GM12878 (cell line): ENCODE data around the gene IGFBP1. TPM values are rescaled to one million over a fixed set of nuclear protein-coding genes. Genes with fewer than 3 reads are reported as not detected.

Source experiments
- ATAC-seq: fragments of 200-7000 bp; cut with Tn5 transposase; 3 replicates; pipeline ENCODE4 v1.9.1; 2020; ENCODE audit warnings: mild to moderate bottlenecking, moderate library complexity
- BruUV-seq: library from RNA; stranded (reverse); fragments of 400-500 nt; replicated peaks from 2 replicates; lab custom pipeline; 2021; lab: Mats Ljungman, UMichigan
- CTCF ChIA-PET: fragments of 300-600 bp; sonication (Branson Sonifier 250); formaldehyde crosslinking; extraction: SDS; loops from one replicate; lab custom pipeline; 2021; ENCODE audit warnings: inconsistent platforms; lab: Yijun Ruan, JAX
- POLR2A ChIA-PET: fragments of 350-600 bp; formaldehyde crosslinking; extraction: SDS; loops from one replicate; lab custom pipeline; 2021; ENCODE audit warnings: inconsistent platforms; lab: Charles Lee
- RAD21 ChIA-PET: fragments of 300-600 bp; sonication (Branson Sonifier 250); formaldehyde crosslinking; loops from one replicate; lab custom pipeline; 2023; ENCODE audit warnings: antibody characterized with exemption; ENCODE audit not compliant: unreplicated experiment; lab: Charles Lee
- SMC1A ChIA-PET: fragments of 300-600 bp; sonication (Branson Sonifier 250); formaldehyde crosslinking; loops from one replicate; lab custom pipeline; 2023; ENCODE audit not compliant: unreplicated experiment, uncharacterized antibody; lab: Charles Lee
- DNase-seq: peaks from one replicate; pipeline ENCODE4 v3.0.0-alpha.2; 2011; ENCODE audit warnings: low read depth, low spot score
- FAIRE-seq: peaks from 3 replicates; lab custom pipeline; 2011; peaks lifted over from hg19 to GRCh38; lab: Jason Lieb, UNC
- H2AFZ ChIP-seq: 2 replicates; pipeline ENCODE4 v1.6.0; 2011; ENCODE audit warnings: low read depth, low read length, control low read depth; ENCODE audit not compliant: control insufficient read depth
- H3K27ac ChIP-seq: 2 replicates; pipeline ENCODE4 v1.5.1; 2011; ENCODE audit warnings: control low read depth; ENCODE audit not compliant: control insufficient read depth, insufficient read depth
- H3K27me3 ChIP-seq, 2 experiments: replicated peaks in 1 of 2; 2 replicates each; pipeline versions ENCODE4 v1.6.0 to v1.6.1; 2011; ENCODE audit warnings: low read length in 1 of 2; ENCODE audit not compliant: control insufficient read depth in 2 of 2, insufficient read depth in 2 of 2
- H3K36me3 ChIP-seq, 2 experiments: 2 replicates each; pipeline ENCODE4 v1.5.1; 2011; ENCODE audit warnings: low read length in 1 of 2; ENCODE audit not compliant: control insufficient read depth in 2 of 2, insufficient read depth in 2 of 2
- H3K4me1 ChIP-seq: 2 replicates; pipeline ENCODE4 v1.6.1; 2011; ENCODE audit warnings: mild to moderate bottlenecking, low read length, moderate library complexity, mixed read lengths; ENCODE audit not compliant: control insufficient read depth, insufficient read depth
- H3K4me2 ChIP-seq: 2 replicates; pipeline ENCODE4 v1.6.0; 2011; ENCODE audit warnings: control low read depth; ENCODE audit not compliant: control insufficient read depth, insufficient read depth
- H3K4me3 ChIP-seq: fragments of 200-600 bp; sonication (generic); 2 replicates; pipeline ENCODE4 v1.5.1; 2016
- H3K79me2 ChIP-seq: 2 replicates; pipeline ENCODE4 v1.6.0; 2011; ENCODE audit warnings: low read length; ENCODE audit not compliant: control insufficient read depth, insufficient read depth
- H3K9ac ChIP-seq: 2 replicates; pipeline ENCODE4 v1.8.0; 2011; ENCODE audit warnings: low read length, control low read depth, mixed read lengths; ENCODE audit not compliant: control insufficient read depth, insufficient read depth
- H3K9me3 ChIP-seq: replicated peaks from 3 replicates; pipeline ENCODE4 v1.5.1; 2011; ENCODE audit warnings: mild to moderate bottlenecking, low read length; ENCODE audit not compliant: control insufficient read depth, insufficient read depth
- H4K20me1 ChIP-seq: 2 replicates; pipeline ENCODE4 v1.6.0; 2011; ENCODE audit not compliant: control insufficient read depth, insufficient read depth
- ASH2L ChIP-seq: fragments of 300-600, 200-600 bp; sonication (generic); IDR thresholded peaks from 2 replicates; pipeline ENCODE4 v1.6.1; 2017; ENCODE audit warnings: low read depth, mild to moderate bottlenecking, borderline replicate concordance
- BACH1 ChIP-seq: fragments of 450-650 bp; IDR thresholded peaks from 2 replicates; pipeline ENCODE4 v1.6.1; 2017; ENCODE audit warnings: mild to moderate bottlenecking, borderline replicate concordance
- BHLHE40 ChIP-seq, 2 experiments: fragments of 450-650 bp in 1 of 2; IDR thresholded peaks; 2 replicates each; pipeline ENCODE4 v1.6.1; 2011 to 2017; ENCODE audit warnings: low read depth in 2 of 2, borderline replicate concordance in 1 of 2, improper control_type of control experiment in 1 of 2, low read length in 1 of 2, mild to moderate bottlenecking in 1 of 2
- BMI1 ChIP-seq: fragments of 450-650 bp; IDR thresholded peaks from 2 replicates; pipeline ENCODE4 v1.6.1; 2016; ENCODE audit warnings: mild to moderate bottlenecking, moderate library complexity, borderline replicate concordance
- CBX3 ChIP-seq: fragments of 200-600 bp; sonication (generic); IDR thresholded peaks from 2 replicates; pipeline ENCODE4 v1.6.1; 2016; ENCODE audit warnings: low read depth, borderline replicate concordance
- CHD1 ChIP-seq: IDR thresholded peaks from 2 replicates; pipeline ENCODE4 v1.6.1; 2012; ENCODE audit warnings: low read depth, low read length, improper control_type of control experiment
- CHD2 ChIP-seq: IDR thresholded peaks from 2 replicates; pipeline ENCODE4 v1.6.1; 2011; ENCODE audit warnings: low read depth, low read length, improper control_type of control experiment, borderline replicate concordance
- CREB1 ChIP-seq: IDR thresholded peaks from 2 replicates; pipeline ENCODE4 v1.6.1; 2012; ENCODE audit warnings: low read depth, mild to moderate bottlenecking, inconsistent platforms
- HCFC1 ChIP-seq: fragments of 150-350 bp; IDR thresholded peaks from 2 replicates; pipeline ENCODE4 v1.6.1; 2014; ENCODE audit warnings: low read length
- IRF4 ChIP-seq: IDR thresholded peaks from 2 replicates; pipeline ENCODE4 v1.6.1; 2011; ENCODE audit warnings: low read depth, low read length
- MEF2B ChIP-seq: fragments of 450-650 bp; IDR thresholded peaks from 2 replicates; pipeline ENCODE4 v1.6.1; 2018; ENCODE audit warnings: mild to moderate bottlenecking, moderate library complexity; ENCODE audit not compliant: partially characterized antibody, poor library complexity, severe bottlenecking
- PAX5 ChIP-seq: IDR thresholded peaks from 2 replicates; pipeline ENCODE4 v1.6.1; 2011; ENCODE audit warnings: low read depth, low read length, borderline replicate concordance
- POLR2AphosphoS2 ChIP-seq: IDR thresholded peaks from 2 replicates; pipeline ENCODE4 v1.6.1; 2011; ENCODE audit warnings: low read depth, mild to moderate bottlenecking, low read length, improper control_type of control experiment, moderate library complexity
- POLR2AphosphoS5 ChIP-seq: IDR thresholded peaks from 2 replicates; pipeline ENCODE4 v1.6.1; 2011; ENCODE audit warnings: mild to moderate bottlenecking, low read length, inconsistent platforms
- RELA ChIP-seq: fragments of 450-650 bp; IDR thresholded peaks from 2 replicates; pipeline ENCODE4 v1.8.0; 2014; ENCODE audit warnings: borderline replicate concordance; ENCODE audit not compliant: partially characterized antibody
- RUNX3 ChIP-seq: IDR thresholded peaks from 2 replicates; pipeline ENCODE4 v1.6.1; 2012; ENCODE audit warnings: low read length, inconsistent platforms
- SP1 ChIP-seq: IDR thresholded peaks from one replicate; pipeline ENCODE4 v1.6.1; 2011; ENCODE audit warnings: low read depth, low read length
- STAT1 ChIP-seq: fragments of 450-650 bp; conservative IDR thresholded peaks from 2 replicates; pipeline ENCODE4 v1.6.1; 2014; ENCODE audit warnings: antibody characterized with exemption, mild to moderate bottlenecking
- TBL1XR1 ChIP-seq: IDR thresholded peaks from 2 replicates; pipeline ENCODE4 v1.6.1; 2012; ENCODE audit warnings: low read depth, low read length, improper control_type of control experiment
- TCF3 ChIP-seq: IDR thresholded peaks from 2 replicates; pipeline ENCODE4 v1.6.1; 2012; ENCODE audit warnings: low read depth, mild to moderate bottlenecking, low read length, borderline replicate concordance; ENCODE audit not compliant: insufficient read depth
- ZBED1 ChIP-seq: IDR thresholded peaks from 2 replicates; pipeline ENCODE4 v1.6.1; 2016; ENCODE audit warnings: borderline replicate concordance
- ZNF274 ChIP-seq: IDR thresholded peaks from one replicate; pipeline ENCODE4 v1.8.0; 2011; ENCODE audit not compliant: insufficient read length, insufficient read depth
- ZZZ3 ChIP-seq: IDR thresholded peaks from 2 replicates; pipeline ENCODE4 v1.6.1; 2011; ENCODE audit warnings: low read depth; ENCODE audit not compliant: control insufficient read depth, insufficient read length
- WGBS: methylation state at CpG from one replicate; pipeline ENCODE4 v1.1.6; 2016; ENCODE audit warnings: low lambda C conversion rate; ENCODE audit not compliant: insufficient replicate concordance, insufficient coverage; ENCODE audit errors: missing lambda C conversion rate; 5-methylcytosine and 5-hydroxymethylcytosine counted together
- in situ Hi-C: fragments of 300-500 bp; cut with MboI; formaldehyde crosslinking; loops from 9 replicates; pipeline ENCODE4 v1.14.3; 2018; ENCODE audit warnings: mixed read lengths
- intact Hi-C: fragments of 100-400 bp; cut with micrococcal nuclease; formaldehyde crosslinking; loops from one replicate; pipeline ENCODE4 v1.14.2; 2022; ENCODE audit not compliant: unreplicated experiment
- polyA plus RNA-seq, 11 experiments: library from polyadenylated mRNA; depleted of rRNA in 4 of 11; unstranded in 6 of 11; stranded (reverse) in 5 of 11; fragments of >200 nt; fragmentation: Nextera tagmentation in 4 of 11; fragmentation: Illumina TruSeq in 1 of 11; extraction: Ambion mirVana in 4 of 11; extraction: Trizol in 1 of 11; gene quantifications; 1 replicate in 1 of 11; 2 replicates in 10 of 11; pipeline versions ENCODE4 v1.2.1 to v1.2.3, GENCODE V29; 2011 to 2016; ENCODE audit warnings: inconsistent platforms in 2 of 11, missing spikeins in 2 of 11, low read depth in 1 of 11
- total RNA-seq, 4 experiments: library from RNA; depleted of rRNA in 3 of 4; stranded (reverse); fragments of >200 nt in 3 of 4; fragmentation: Illumina TruSeq in 1 of 4; extraction: Trizol in 1 of 4; gene quantifications; 2 replicates each; pipeline versions ENCODE4 v1.2.1 to v1.2.3, GENCODE V29; 2013 to 2021
- TF ChIP-seq, protein P1 (sequence below): fragments of 450-650 bp; IDR thresholded peaks from 2 replicates; pipeline ENCODE4 v1.6.1; 2017; ENCODE audit warnings: mild to moderate bottlenecking
- TF ChIP-seq, protein P2 (sequence below): fragments of 150-350 bp; IDR thresholded peaks from 2 replicates; pipeline ENCODE4 v1.6.1; 2014; ENCODE audit warnings: mild to moderate bottlenecking, low read depth, low read length

Gene IGFBP1
- total and polyA plus RNA-seq, 10 of the 15 experiments (the other 5 are each of a cell fraction or from before 2014, with no cell fraction given), result 0.13 TPM; not detected in 9

DNA sequence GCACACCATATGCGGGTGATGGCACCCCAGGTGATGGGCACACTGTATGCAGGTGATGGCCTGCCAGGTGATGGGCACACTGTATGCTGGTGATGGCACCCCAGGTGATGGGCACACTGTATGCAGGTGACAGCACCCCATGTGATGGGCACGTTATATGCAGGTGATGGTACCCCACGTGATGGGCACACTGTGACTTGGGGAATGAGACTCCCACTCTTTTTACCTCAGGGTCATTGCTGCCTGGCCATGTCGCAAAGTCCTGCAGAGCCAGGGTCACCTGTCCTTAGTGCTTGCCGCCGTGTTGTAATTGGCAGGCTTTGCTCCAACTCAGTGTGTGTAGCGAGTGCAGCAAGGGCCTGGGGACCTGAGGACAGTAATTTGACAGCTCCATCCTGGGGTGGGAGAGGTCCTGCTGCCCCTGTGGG is 7.8 kb upstream of the IGFBP1 start (continued):
- TF ChIP-seq POLR2AphosphoS5 (no peak), ASH2L (no peak), ZNF274 (no peak), BACH1 (no peak), CHD2 (no peak), BMI1 (no peak)
- TF ChIP-seq, protein P1, sequence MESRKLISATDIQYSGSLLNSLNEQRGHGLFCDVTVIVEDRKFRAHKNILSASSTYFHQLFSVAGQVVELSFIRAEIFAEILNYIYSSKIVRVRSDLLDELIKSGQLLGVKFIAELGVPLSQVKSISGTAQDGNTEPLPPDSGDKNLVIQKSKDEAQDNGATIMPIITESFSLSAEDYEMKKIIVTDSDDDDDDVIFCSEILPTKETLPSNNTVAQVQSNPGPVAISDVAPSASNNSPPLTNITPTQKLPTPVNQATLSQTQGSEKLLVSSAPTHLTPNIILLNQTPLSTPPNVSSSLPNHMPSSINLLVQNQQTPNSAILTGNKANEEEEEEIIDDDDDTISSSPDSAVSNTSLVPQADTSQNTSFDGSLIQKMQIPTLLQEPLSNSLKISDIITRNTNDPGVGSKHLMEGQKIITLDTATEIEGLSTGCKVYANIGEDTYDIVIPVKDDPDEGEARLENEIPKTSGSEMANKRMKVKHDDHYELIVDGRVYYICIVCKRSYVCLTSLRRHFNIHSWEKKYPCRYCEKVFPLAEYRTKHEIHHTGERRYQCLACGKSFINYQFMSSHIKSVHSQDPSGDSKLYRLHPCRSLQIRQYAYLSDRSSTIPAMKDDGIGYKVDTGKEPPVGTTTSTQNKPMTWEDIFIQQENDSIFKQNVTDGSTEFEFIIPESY, result no peak

DNA sequence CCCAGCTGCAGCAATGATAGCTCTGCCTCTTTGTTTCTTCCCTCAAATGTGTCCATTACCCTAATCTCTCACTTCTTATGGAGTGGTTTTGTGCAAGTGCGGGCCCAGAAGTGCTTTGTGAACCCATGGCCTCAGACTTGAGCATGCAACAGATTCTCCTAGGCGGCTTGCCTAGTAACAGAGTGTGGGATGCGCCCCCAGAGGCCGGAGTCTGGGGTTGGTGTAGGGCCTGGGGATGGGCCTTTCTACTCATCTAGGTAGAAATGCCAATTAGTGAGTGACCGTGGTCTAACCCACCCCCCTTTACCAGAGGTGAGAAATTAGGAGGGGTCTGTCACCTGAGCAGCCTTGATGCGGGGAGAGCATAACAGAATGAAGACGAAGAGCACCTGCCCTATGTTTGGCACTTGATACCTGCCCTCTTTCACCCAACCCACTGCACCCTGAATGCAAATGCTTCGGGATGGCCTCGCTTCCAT is 7.0 kb upstream of the IGFBP1 start:
- H3K27ac ChIP-seq, result no peak overlapping the region
- no peak overlapping the region for H3K9ac ChIP-seq
- POLR2A ChIA-PET, result no interaction called here
- H3K9me3 ChIP-seq, result no peaks in the 10 kb centered on the region; the same call in 2 of the 3 replicates
- H2AFZ ChIP-seq, result no peak overlapping the region
- no peaks in the 10 kb centered on the region for H3K79me2 ChIP-seq
- 39% methylated on average over 9 of the region's 9 CpGs for WGBS
- in situ Hi-C loops, result no loop called here
- no peaks in the 10 kb centered on the region for H3K4me1 ChIP-seq
- ATAC-seq (no peak), FAIRE-seq (no peak), DNase-seq (no peak)
- H3K4me3 ChIP-seq, result no peak overlapping the region
- H3K4me2 ChIP-seq, result no peak overlapping the region
- no peaks in the 10 kb centered on the region for H3K36me3 ChIP-seq
- intact Hi-C loops, result no loop called here
- peaks cover 0 to 3% of the 10 kb centered on the region in 2 experiments; a peak in 1 of 4 replicates for H3K27me3 ChIP-seq
- SMC1A ChIA-PET, result no interaction called here
- no TSS peak for BruUV-seq
- no peaks in the 10 kb centered on the region for H4K20me1 ChIP-seq
- RAD21 ChIA-PET, result no interaction called here
- CTCF ChIA-PET, result interaction anchor here (1.2 kb wide), 1 partner anchor 9 kb away, joined by 4 read pairs; no protein-coding TSS in a partner anchor
- no peak for TF ChIP-seq TBL1XR1
- no peak for TF ChIP-seq ZZZ3
- no peak for TF ChIP-seq PAX5
- no peak for TF ChIP-seq IRF4
- no peak for TF ChIP-seq MEF2B
- TF ChIP-seq SP1, result no peak
- no peak for TF ChIP-seq ZBED1
- TF ChIP-seq RUNX3, result no peak
- TF ChIP-seq, protein P2, sequence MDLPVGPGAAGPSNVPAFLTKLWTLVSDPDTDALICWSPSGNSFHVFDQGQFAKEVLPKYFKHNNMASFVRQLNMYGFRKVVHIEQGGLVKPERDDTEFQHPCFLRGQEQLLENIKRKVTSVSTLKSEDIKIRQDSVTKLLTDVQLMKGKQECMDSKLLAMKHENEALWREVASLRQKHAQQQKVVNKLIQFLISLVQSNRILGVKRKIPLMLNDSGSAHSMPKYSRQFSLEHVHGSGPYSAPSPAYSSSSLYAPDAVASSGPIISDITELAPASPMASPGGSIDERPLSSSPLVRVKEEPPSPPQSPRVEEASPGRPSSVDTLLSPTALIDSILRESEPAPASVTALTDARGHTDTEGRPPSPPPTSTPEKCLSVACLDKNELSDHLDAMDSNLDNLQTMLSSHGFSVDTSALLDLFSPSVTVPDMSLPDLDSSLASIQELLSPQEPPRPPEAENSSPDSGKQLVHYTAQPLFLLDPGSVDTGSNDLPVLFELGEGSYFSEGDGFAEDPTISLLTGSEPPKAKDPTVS, result no peak
- no peak for TF ChIP-seq CBX3
- TF ChIP-seq RELA, result no peak
- no peak for TF ChIP-seq TCF3
- no peak for TF ChIP-seq POLR2AphosphoS2
- no peak for TF ChIP-seq HCFC1
- no peak for TF ChIP-seq STAT1
- no peak for TF ChIP-seq CREB1
- no peak for TF ChIP-seq BHLHE40 (IDR thresholded peaks at IDR 0.05; ENCODE audit: borderline replicate concordance in 1 of 2, low read depth in 2 of 2, low read length in 1 of 2)
- no peak for TF ChIP-seq CHD1
